Activated CD8-positive, alpha-beta T cell treated with anti-CD3 and anti-CD28 coated beads for 36 hours (primary cell): Measurements from ENCODE around the gene ARCN1. TPM values are rescaled to one million over a fixed set of nuclear protein-coding genes. Genes with fewer than 3 reads are reported as not detected.

Experiments
- ATAC-seq: fragments of 200-7000 bp; cut with Tn5 transposase; one replicate; pipeline ENCODE4 v1.10.0; 2021; ENCODE audit warnings: mild to moderate bottlenecking, moderate library complexity
- CTCF ChIA-PET: fragments of 350-600 bp; sonication (Branson Sonifier 250); formaldehyde crosslinking; loops from one replicate; lab custom pipeline; 2021; ENCODE audit warnings: antibody characterized with exemption; lab: Charles Lee
- POLR2A ChIA-PET: fragments of 350-600 bp; sonication (Branson Sonifier 250); formaldehyde crosslinking; loops from one replicate; lab custom pipeline; 2021; ENCODE audit warnings: antibody characterized with exemption; lab: Charles Lee
- DNase-seq: peaks from one replicate; pipeline ENCODE4 v3.0.0-alpha.2; 2020
- H3K27ac Mint-ChIP-seq: one replicate; pipeline ENCODE4 v1.8.0; 2021; ENCODE audit warnings: mild to moderate bottlenecking, mixed read lengths
- H3K27me3 Mint-ChIP-seq: one replicate; pipeline ENCODE4 v1.8.0; 2021; ENCODE audit warnings: mixed read lengths
- H3K36me3 Mint-ChIP-seq: one replicate; pipeline ENCODE4 v1.8.0; 2021; ENCODE audit warnings: low read depth, mixed read lengths
- H3K4me1 Mint-ChIP-seq: one replicate; pipeline ENCODE4 v1.8.0; 2021; ENCODE audit warnings: low read depth, mixed read lengths
- H3K4me3 Mint-ChIP-seq: one replicate; pipeline ENCODE4 v1.8.0; 2021; ENCODE audit warnings: mild to moderate bottlenecking, moderate library complexity, mixed read lengths
- H3K9me3 Mint-ChIP-seq: one replicate; pipeline ENCODE4 v1.8.0; 2021; ENCODE audit warnings: mixed read lengths
- CTCF ChIP-seq: fragments of 200-600 bp; IDR thresholded peaks from one replicate; pipeline ENCODE4 v1.8.0; 2022; ENCODE audit warnings: antibody characterized with exemption, mild to moderate bottlenecking
- intact Hi-C: fragments of 100-400 bp; cut with micrococcal nuclease; formaldehyde crosslinking; loops from one replicate; pipeline ENCODE4 v1.10.0; 2022
- total RNA-seq, 2 experiments: library from RNA; stranded (reverse); gene quantifications; one replicate each; pipeline ENCODE4 v1.2.3, GENCODE V29; 2021

The ARCN1 gene
- total RNA-seq, 2 experiments from 2014 or later: 134 to 135 TPM

- no peak overlapping the region for H3K4me3 Mint-ChIP-seq
- H3K36me3 Mint-ChIP-seq: no peaks in the 10 kb centered on the region
- no peaks in the 10 kb centered on the region for H3K9me3 Mint-ChIP-seq
- no peak for DNase-seq
- POLR2A ChIA-PET: interaction anchor here (0.6 to 1.3 kb wide), 4 partner anchors 15 to 320 kb away, joined by 3 read pairs; no protein-coding TSS in a partner anchor
- CTCF ChIA-PET: interaction anchor here (1.2 to 3.2 kb wide), 6 partner anchors 9 to 1211 kb away, joined by 3 to 14 read pairs (median 4); no protein-coding TSS in a partner anchor
- no peak for TF ChIP-seq CTCF
- intact Hi-C loops: no loop called here
- H3K4me1 Mint-ChIP-seq: no peaks in the 10 kb centered on the region
- H3K27me3 Mint-ChIP-seq: no peaks in the 10 kb centered on the region
- H3K27ac Mint-ChIP-seq: no peak overlapping the region
- no peak for ATAC-seq
Observed at GRCh38 chr11:118636569-118637290, 64.5 kb downstream of the ARCN1 start.

GRCh38 chr11:118638726-118639125, 66.5 kb downstream of the ARCN1 start:
- POLR2A ChIA-PET: interaction anchor here (0.5 kb wide), 1 partner anchor 20 kb away, joined by 3 read pairs; no protein-coding TSS in a partner anchor
- CTCF ChIA-PET: interaction anchor here (0.9 to 1.2 kb wide), 2 partner anchors 13 to 44 kb away, joined by 3 to 4 read pairs; no protein-coding TSS in a partner anchor

GRCh38 chr11:118639899-118640298, 67.7 kb downstream of the ARCN1 start:
- CTCF ChIA-PET: interaction anchor here (1.0 to 1.2 kb wide), 3 partner anchors 14 to 45 kb away, joined by 3 to 4 read pairs (median 4); no protein-coding TSS in a partner anchor
- Mint-ChIP-seq H3K4me1 (no peaks in the 10 kb centered on the region), H3K4me3 (no peak overlapping the region), H3K9me3 (no peaks in the 10 kb centered on the region), H3K27me3 (no peaks in the 10 kb centered on the region), H3K36me3 (no peaks in the 10 kb centered on the region), H3K27ac (no peak overlapping the region)
- DNase-seq (no peak), ATAC-seq (no peak)
- POLR2A ChIA-PET: interaction anchor here (1.1 kb wide), 1 partner anchor 97 kb away, joined by 3 read pairs; no protein-coding TSS in a partner anchor
- TF ChIP-seq CTCF: no peak
- intact Hi-C loops: no loop called here

More at GRCh38 chr11:118638726-118639125, 66.5 kb downstream of the ARCN1 start:
- H3K4me1 Mint-ChIP-seq: no peaks in the 10 kb centered on the region
- no peaks in the 10 kb centered on the region for H3K27me3 Mint-ChIP-seq
- intact Hi-C loops: no loop called here
- no peaks in the 10 kb centered on the region for H3K36me3 Mint-ChIP-seq
- ATAC-seq: no peak
- no peaks in the 10 kb centered on the region for H3K9me3 Mint-ChIP-seq
- no peak overlapping the region for H3K27ac Mint-ChIP-seq
- TF ChIP-seq CTCF: no peak
- no peak for DNase-seq
- no peak overlapping the region for H3K4me3 Mint-ChIP-seq

- Mint-ChIP-seq H3K4me3 (no peak overlapping the region), H3K4me1 (no peaks in the 10 kb centered on the region), H3K27me3 (no peaks in the 10 kb centered on the region), H3K36me3 (no peaks in the 10 kb centered on the region), H3K9me3 (no peaks in the 10 kb centered on the region), H3K27ac (no peak overlapping the region)
- intact Hi-C loops: no loop called here
- DNase-seq: no peak
- no peak for ATAC-seq
- ChIA-PET POLR2A (interaction anchor here (1.1 kb wide), 1 partner anchor 98 kb away, joined by 3 read pairs; no protein-coding TSS in a partner anchor), CTCF (interaction anchor here (1.0 to 1.1 kb wide), 2 partner anchors 13 to 17 kb away, joined by 3 to 4 read pairs; no protein-coding TSS in a partner anchor)
- no peak for TF ChIP-seq CTCF
Observed at GRCh38 chr11:118640332-118641154, 68.3 kb downstream of the ARCN1 start.
